ENCODE data around the gene LRP1. TPM values are rescaled to one million over a fixed set of nuclear protein-coding genes. Genes with fewer than 3 reads are reported as not detected.

Gene LRP1
- total RNA-seq, 3 donors from 2014 or later (not counting 1 experiment from before 2014, with no cell fraction given) = 6.7 to 13.1 (median 9.5) TPM

- Mint-ChIP-seq H3K4me3 (no peak overlapping the region), H3K9me3 (no peaks in the 10 kb centered on the region), H3K27me3 (ENCODE audit: low read depth in 2 of 2) (peaks cover 7 to 15% of the 10 kb centered on the region in 2 donors), H3K27ac (no peak overlapping the region), H3K4me1 (peaks cover 9 to 13% of the 10 kb centered on the region in 2 donors), H3K36me3 (no peaks in the 10 kb centered on the region)
- TF ChIP-seq, protein P1, sequence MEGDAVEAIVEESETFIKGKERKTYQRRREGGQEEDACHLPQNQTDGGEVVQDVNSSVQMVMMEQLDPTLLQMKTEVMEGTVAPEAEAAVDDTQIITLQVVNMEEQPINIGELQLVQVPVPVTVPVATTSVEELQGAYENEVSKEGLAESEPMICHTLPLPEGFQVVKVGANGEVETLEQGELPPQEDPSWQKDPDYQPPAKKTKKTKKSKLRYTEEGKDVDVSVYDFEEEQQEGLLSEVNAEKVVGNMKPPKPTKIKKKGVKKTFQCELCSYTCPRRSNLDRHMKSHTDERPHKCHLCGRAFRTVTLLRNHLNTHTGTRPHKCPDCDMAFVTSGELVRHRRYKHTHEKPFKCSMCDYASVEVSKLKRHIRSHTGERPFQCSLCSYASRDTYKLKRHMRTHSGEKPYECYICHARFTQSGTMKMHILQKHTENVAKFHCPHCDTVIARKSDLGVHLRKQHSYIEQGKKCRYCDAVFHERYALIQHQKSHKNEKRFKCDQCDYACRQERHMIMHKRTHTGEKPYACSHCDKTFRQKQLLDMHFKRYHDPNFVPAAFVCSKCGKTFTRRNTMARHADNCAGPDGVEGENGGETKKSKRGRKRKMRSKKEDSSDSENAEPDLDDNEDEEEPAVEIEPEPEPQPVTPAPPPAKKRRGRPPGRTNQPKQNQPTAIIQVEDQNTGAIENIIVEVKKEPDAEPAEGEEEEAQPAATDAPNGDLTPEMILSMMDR (IDR thresholded peaks at IDR 0.05) = no peak
- 91% methylated on average over 19 of the region's 19 CpGs for WGBS (ENCODE audit: insufficient coverage)
- ATAC-seq (no peak), DNase-seq (no peak)
- H3K4me1 ChIP-seq (ENCODE audit: control insufficient read depth, insufficient read depth, low read length) = peaks cover 17% of the 10 kb centered on the region
- H3K27me3 ChIP-seq (ENCODE audit: control insufficient read depth, insufficient read depth, low read length) = no peaks in the 10 kb centered on the region
- no peaks in the 10 kb centered on the region for H3K9me3 ChIP-seq (ENCODE audit: control insufficient read depth, insufficient read depth, low read length)
- no peaks in the 10 kb centered on the region for H3K36me3 ChIP-seq (ENCODE audit: control insufficient read depth, insufficient read depth, low read length)
- H3K27ac ChIP-seq (ENCODE audit: low read length) = no peak overlapping the region
- no peak overlapping the region for H3K4me3 ChIP-seq (ENCODE audit: low read length)
- intact Hi-C loops (cut with micrococcal nuclease) = no loop called here
Measured at GRCh38 chr12:57193706-57194245, 65.5 kb downstream of the LRP1 start.

DNA sequence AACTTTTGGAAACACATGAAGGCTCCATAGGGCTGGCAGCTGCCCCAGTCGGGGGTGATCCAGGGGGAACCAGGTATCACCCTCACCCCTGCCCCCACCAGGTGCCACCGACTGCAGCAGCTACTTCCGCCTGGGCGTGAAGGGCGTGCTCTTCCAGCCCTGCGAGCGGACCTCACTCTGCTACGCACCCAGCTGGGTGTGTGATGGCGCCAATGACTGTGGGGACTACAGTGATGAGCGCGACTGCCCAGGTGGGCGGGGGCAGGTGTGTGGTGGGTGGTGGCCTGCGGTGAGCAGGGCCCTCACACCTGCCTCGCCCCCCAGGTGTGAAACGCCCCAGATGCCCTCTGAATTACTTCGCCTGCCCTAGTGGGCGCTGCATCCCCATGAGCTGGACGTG, 66.0 kb downstream of the LRP1 start:
- DNase-seq (no peak), ATAC-seq (no peak)
- no peak overlapping the region for H3K4me3 ChIP-seq (ENCODE audit: low read length)
- no peaks in the 10 kb centered on the region for H3K36me3 ChIP-seq (ENCODE audit: control insufficient read depth, insufficient read depth, low read length)
- 88% methylated on average over 18 of the region's 18 CpGs for WGBS (ENCODE audit: insufficient coverage)
- Mint-ChIP-seq H3K4me1 (peaks cover 9 to 13% of the 10 kb centered on the region in 2 donors), H3K27me3 (ENCODE audit: low read depth in 2 of 2) (peaks cover 7 to 15% of the 10 kb centered on the region in 2 donors), H3K4me3 (no peak overlapping the region), H3K27ac (no peak overlapping the region), H3K9me3 (no peaks in the 10 kb centered on the region), H3K36me3 (no peaks in the 10 kb centered on the region)
- TF ChIP-seq, protein P1 (IDR thresholded peaks at IDR 0.05) = no peak
- H3K27me3 ChIP-seq (ENCODE audit: control insufficient read depth, insufficient read depth, low read length) = no peaks in the 10 kb centered on the region
- H3K27ac ChIP-seq (ENCODE audit: low read length) = no peak overlapping the region
- no peaks in the 10 kb centered on the region for H3K9me3 ChIP-seq (ENCODE audit: control insufficient read depth, insufficient read depth, low read length)
- intact Hi-C loops (cut with micrococcal nuclease) = no loop called here
- H3K4me1 ChIP-seq (ENCODE audit: control insufficient read depth, insufficient read depth, low read length) = peaks cover 17% of the 10 kb centered on the region

DNA sequence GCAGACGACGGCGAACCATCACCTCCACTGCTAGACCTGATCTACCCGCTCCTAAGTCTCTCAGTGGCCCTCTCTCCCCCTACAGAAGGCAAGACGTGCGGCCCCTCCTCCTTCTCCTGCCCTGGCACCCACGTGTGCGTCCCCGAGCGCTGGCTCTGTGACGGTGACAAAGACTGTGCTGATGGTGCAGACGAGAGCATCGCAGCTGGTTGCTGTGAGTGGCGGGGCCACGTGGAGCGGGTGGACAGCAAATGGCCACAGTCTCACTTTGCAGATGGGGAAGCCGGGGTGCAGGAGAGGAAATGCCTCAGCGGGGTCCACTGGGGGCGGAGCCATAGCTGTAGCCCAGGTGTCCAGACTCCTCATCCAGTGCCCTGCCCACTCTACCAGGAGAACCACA, 66.9 kb downstream of the LRP1 start:
- Histone ChIP-seq H3K36me3 (ENCODE audit: control insufficient read depth, insufficient read depth, low read length) (no peaks in the 10 kb centered on the region), H3K27ac (ENCODE audit: low read length) (no peak overlapping the region), H3K4me1 (ENCODE audit: control insufficient read depth, insufficient read depth, low read length) (peaks cover 17% of the 10 kb centered on the region), H3K27me3 (ENCODE audit: control insufficient read depth, insufficient read depth, low read length) (no peaks in the 10 kb centered on the region), H3K4me3 (ENCODE audit: low read length) (no peak overlapping the region), H3K9me3 (ENCODE audit: control insufficient read depth, insufficient read depth, low read length) (no peaks in the 10 kb centered on the region)
- H3K9me3 Mint-ChIP-seq = no peaks in the 10 kb centered on the region
- no peak for DNase-seq
- WGBS (ENCODE audit: insufficient coverage) = 81% methylated on average over 19 of the region's 19 CpGs
- ATAC-seq = no peak
- TF ChIP-seq, protein P1 (IDR thresholded peaks at IDR 0.05) = no peak
- no peak overlapping the region for H3K27ac Mint-ChIP-seq
- H3K4me1 Mint-ChIP-seq = peaks cover 9 to 13% of the 10 kb centered on the region in 2 donors
- H3K4me3 Mint-ChIP-seq = no peak overlapping the region
- intact Hi-C loops (cut with micrococcal nuclease) = no loop called here
- peaks cover 7 to 15% of the 10 kb centered on the region in 2 donors for H3K27me3 Mint-ChIP-seq (ENCODE audit: low read depth in 2 of 2)
- no peaks in the 10 kb centered on the region for H3K36me3 Mint-ChIP-seq
